Nephron (organoid): ENCODE measurements around the gene SV2B.

Experiments used
- H3K27ac Mint-ChIP-seq, 3 experiments: 2 replicates each; pipeline ENCODE4 v1.8.0; 2020; ENCODE audit warnings: mixed read lengths in 3 of 3, mild to moderate bottlenecking in 2 of 3, moderate library complexity in 1 of 3
- H3K27me3 Mint-ChIP-seq: 2 replicates; pipeline ENCODE4 v1.8.0; 2021; ENCODE audit warnings: low read depth, mild to moderate bottlenecking, moderate library complexity, mixed read lengths
- H3K36me3 Mint-ChIP-seq: 2 replicates; pipeline ENCODE4 v1.8.0; 2020; ENCODE audit warnings: low read depth, mixed read lengths
- H3K4me1 Mint-ChIP-seq: 2 replicates; pipeline ENCODE4 v1.8.0; 2020; ENCODE audit warnings: mixed read lengths
- H3K4me3 Mint-ChIP-seq, 3 experiments: 2 replicates each; pipeline ENCODE4 v1.8.0; 2020; ENCODE audit warnings: mild to moderate bottlenecking in 3 of 3, mixed read lengths in 3 of 3, moderate library complexity in 2 of 3
- H3K9me3 Mint-ChIP-seq: 2 replicates; pipeline ENCODE4 v1.8.0; 2020; ENCODE audit warnings: mixed read lengths
- TF ChIP-seq, protein P1 (sequence below), 3 experiments: fragments of 200-600 bp; sonication (generic); IDR thresholded peaks; one replicate each; pipeline ENCODE4 v1.5.0; 2021; ENCODE audit warnings: antibody characterized with exemption in 3 of 3; ENCODE audit not compliant: unreplicated experiment in 3 of 3

Gene SV2B

GRCh38 chr15:91223863-91224262, 123.8 kb downstream of the SV2B start:
- Mint-ChIP-seq H3K27me3 (peaks cover 31% of the 10 kb centered on the region), H3K9me3 (no peaks in the 10 kb centered on the region), H3K4me1 (no peaks in the 10 kb centered on the region), H3K27ac (no peak overlapping the region), H3K4me3 (no peak overlapping the region), H3K36me3 (no peaks in the 10 kb centered on the region)
- TF ChIP-seq, protein P1, sequence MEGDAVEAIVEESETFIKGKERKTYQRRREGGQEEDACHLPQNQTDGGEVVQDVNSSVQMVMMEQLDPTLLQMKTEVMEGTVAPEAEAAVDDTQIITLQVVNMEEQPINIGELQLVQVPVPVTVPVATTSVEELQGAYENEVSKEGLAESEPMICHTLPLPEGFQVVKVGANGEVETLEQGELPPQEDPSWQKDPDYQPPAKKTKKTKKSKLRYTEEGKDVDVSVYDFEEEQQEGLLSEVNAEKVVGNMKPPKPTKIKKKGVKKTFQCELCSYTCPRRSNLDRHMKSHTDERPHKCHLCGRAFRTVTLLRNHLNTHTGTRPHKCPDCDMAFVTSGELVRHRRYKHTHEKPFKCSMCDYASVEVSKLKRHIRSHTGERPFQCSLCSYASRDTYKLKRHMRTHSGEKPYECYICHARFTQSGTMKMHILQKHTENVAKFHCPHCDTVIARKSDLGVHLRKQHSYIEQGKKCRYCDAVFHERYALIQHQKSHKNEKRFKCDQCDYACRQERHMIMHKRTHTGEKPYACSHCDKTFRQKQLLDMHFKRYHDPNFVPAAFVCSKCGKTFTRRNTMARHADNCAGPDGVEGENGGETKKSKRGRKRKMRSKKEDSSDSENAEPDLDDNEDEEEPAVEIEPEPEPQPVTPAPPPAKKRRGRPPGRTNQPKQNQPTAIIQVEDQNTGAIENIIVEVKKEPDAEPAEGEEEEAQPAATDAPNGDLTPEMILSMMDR (IDR thresholded peaks at IDR 0.05; ENCODE audit: unreplicated experiment in 3 of 3), result no peak

- TF ChIP-seq, protein P1 (IDR thresholded peaks at IDR 0.05; ENCODE audit: unreplicated experiment in 3 of 3), result peak; percentile 54 to 69 (median 55)
- Mint-ChIP-seq H3K27me3 (peaks cover 34% of the 10 kb centered on the region), H3K4me1 (no peaks in the 10 kb centered on the region), H3K36me3 (no peaks in the 10 kb centered on the region), H3K9me3 (no peaks in the 10 kb centered on the region), H3K4me3 (no peak overlapping the region), H3K27ac (no peak overlapping the region)
Observed at GRCh38 chr15:91224755-91225380, 124.8 kb downstream of the SV2B start.

DNA sequence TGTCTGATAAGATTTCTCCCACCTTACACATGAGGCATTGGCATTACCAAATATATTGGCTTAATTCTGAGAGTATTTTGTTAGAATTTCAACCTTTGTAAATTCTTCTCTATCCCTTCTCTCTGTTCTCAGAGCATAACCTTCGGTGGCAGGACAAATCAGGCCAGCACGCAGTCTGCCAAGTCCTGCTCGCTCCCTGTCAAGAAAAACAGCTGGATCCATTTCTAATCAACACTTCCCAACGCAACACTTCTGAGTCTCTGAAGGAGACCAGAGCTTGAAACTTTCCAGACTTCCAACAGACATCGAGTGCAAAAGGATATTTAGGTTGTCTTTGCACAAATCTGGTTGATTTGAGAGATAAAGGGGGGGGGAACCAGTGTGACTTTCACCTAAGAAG, 125.7 kb downstream of the SV2B start:
- H3K4me1 Mint-ChIP-seq, result no peaks in the 10 kb centered on the region
- no peaks in the 10 kb centered on the region for H3K36me3 Mint-ChIP-seq
- H3K27me3 Mint-ChIP-seq, result peaks cover 29% of the 10 kb centered on the region
- TF ChIP-seq, protein P1 (IDR thresholded peaks at IDR 0.05; ENCODE audit: unreplicated experiment in 3 of 3), result no peak
- H3K27ac Mint-ChIP-seq, result no peak overlapping the region
- no peaks in the 10 kb centered on the region for H3K9me3 Mint-ChIP-seq
- no peak overlapping the region for H3K4me3 Mint-ChIP-seq

- TF ChIP-seq, protein P1 (IDR thresholded peaks at IDR 0.05; ENCODE audit: unreplicated experiment in 3 of 3), result no peak
- Mint-ChIP-seq H3K9me3 (no peaks in the 10 kb centered on the region), H3K36me3 (no peaks in the 10 kb centered on the region), H3K27me3 (peaks cover 37% of the 10 kb centered on the region), H3K4me1 (no peaks in the 10 kb centered on the region), H3K27ac (no peak overlapping the region), H3K4me3 (no peak overlapping the region)
Observed at GRCh38 chr15:91227117-91227516, 127.1 kb downstream of the SV2B start.

- H3K4me1 Mint-ChIP-seq, result no peaks in the 10 kb centered on the region
- no peaks in the 10 kb centered on the region for H3K36me3 Mint-ChIP-seq
- no peak overlapping the region for H3K27ac Mint-ChIP-seq
- no peak overlapping the region for H3K4me3 Mint-ChIP-seq
- H3K27me3 Mint-ChIP-seq, result peaks cover 35% of the 10 kb centered on the region
- TF ChIP-seq, protein P1 (IDR thresholded peaks at IDR 0.05; ENCODE audit: unreplicated experiment in 3 of 3), result no peak
- no peaks in the 10 kb centered on the region for H3K9me3 Mint-ChIP-seq
Observed at GRCh38 chr15:91227766-91228165, 127.7 kb downstream of the SV2B start.

GRCh38 chr15:91228383-91228782, 128.3 kb downstream of the SV2B start:
- Mint-ChIP-seq H3K4me3 (no peak overlapping the region), H3K4me1 (no peaks in the 10 kb centered on the region), H3K36me3 (peaks cover 3% of the 10 kb centered on the region), H3K27me3 (peaks cover 35% of the 10 kb centered on the region), H3K27ac (no peak overlapping the region), H3K9me3 (no peaks in the 10 kb centered on the region)
- TF ChIP-seq, protein P1 (IDR thresholded peaks at IDR 0.05; ENCODE audit: unreplicated experiment in 3 of 3), result no peak
